Measurements from ENCODE around the gene SGCD.

GRCh38 chr5:156328161-156328560 lies 1.2 kb downstream of the SGCD start:
- TF ChIP-seq CTCF (IDR thresholded peaks at IDR 0.05) (no peak), POLR2A (IDR thresholded peaks at IDR 0.05) (no peak)

All from heart left ventricle (tissue), 13 donors.